ENCODE results near the gene MGAT3. TPM values are rescaled to one million over a fixed set of nuclear protein-coding genes. Genes with fewer than 3 reads are reported as not detected.
"Not testable (repeated sequence)": the region's sequence is repeated elsewhere in the genome, so short reads cannot be mapped to it uniquely, and the experiment has no call there.

Gene MGAT3, protein sequence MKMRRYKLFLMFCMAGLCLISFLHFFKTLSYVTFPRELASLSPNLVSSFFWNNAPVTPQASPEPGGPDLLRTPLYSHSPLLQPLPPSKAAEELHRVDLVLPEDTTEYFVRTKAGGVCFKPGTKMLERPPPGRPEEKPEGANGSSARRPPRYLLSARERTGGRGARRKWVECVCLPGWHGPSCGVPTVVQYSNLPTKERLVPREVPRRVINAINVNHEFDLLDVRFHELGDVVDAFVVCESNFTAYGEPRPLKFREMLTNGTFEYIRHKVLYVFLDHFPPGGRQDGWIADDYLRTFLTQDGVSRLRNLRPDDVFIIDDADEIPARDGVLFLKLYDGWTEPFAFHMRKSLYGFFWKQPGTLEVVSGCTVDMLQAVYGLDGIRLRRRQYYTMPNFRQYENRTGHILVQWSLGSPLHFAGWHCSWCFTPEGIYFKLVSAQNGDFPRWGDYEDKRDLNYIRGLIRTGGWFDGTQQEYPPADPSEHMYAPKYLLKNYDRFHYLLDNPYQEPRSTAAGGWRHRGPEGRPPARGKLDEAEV
- 10 to 100 TPM in 1 of 4 donors, 1 to 10 TPM in 3; 7.3 to 11.6 (median 9.6) TPM for total RNA-seq
- polyA plus RNA-seq = 8.7 TPM
- long read RNA-seq, donor 1, full-length matches to known transcripts = 1 of 18 reads
- long read RNA-seq, donor 1, partial matches to known transcripts = 0 of 18 reads
- long read RNA-seq, donor 1, other reads (novel, unspliced or antisense) = 17 of 18 reads
- long read RNA-seq, donor 2, full-length matches to known transcripts = 5 of 23 reads
- long read RNA-seq, donor 2, partial matches to known transcripts = 0 of 23 reads
- long read RNA-seq, donor 2, other reads (novel, unspliced or antisense) = 18 of 23 reads
- long read RNA-seq, donor 3, partial matches to known transcripts = 0 of 1 reads
- long read RNA-seq, donor 3, other reads (novel, unspliced or antisense) = 1 of 1 reads
- long read RNA-seq, donor 4, partial matches to known transcripts = 0 of 10 reads
- long read RNA-seq, donor 4, other reads (novel, unspliced or antisense) = 10 of 10 reads

DNA sequence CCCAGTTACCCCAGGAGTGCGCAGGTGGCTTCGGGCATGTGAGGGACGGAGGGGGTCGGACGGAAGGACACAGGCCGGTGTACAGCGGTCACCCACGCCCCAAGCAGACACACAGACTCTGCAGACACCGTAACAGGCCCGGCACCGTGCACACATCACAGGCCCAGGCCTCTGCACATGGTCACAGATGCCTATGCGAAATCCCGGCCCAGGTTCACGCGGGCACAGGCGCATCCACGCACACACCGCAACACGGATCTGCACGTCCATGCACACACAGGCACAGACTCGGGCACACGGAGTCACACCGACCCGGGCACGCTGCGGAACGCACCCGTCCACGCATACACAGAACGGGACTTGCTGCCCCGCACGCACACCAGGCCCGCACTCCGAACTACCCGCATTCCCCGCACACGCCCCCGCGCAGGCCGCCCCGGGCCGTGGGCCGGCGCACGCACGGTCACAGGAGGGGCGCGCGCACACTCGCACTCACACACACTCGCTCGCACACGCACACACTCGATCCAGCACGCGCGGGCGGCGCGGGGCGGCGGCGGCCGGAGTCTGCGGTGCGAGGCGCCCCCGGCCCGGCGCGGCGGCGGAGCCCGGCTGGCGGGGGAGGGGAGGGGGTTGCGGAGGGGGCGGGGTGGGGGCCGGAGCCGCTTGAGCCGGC, at the start of gene MGAT3:
Gene MGAT3, plus strand, starts transcription at position 491 of the 676 bp plus-strand sequence. CDS start 30,336 bp downstream, outside the sequence.
- Histone ChIP-seq H3K27ac (ENCODE audit: low read length) (peak within 1 kb of the TSS; percentile 25), H3K4me3 (ENCODE audit: low read length) (peak within 1 kb of the TSS; percentile 89), H3K27me3 (ENCODE audit: control insufficient read depth, insufficient read depth) (no peaks in the 10 kb centered on the region), H3K9me3 (ENCODE audit: control insufficient read depth, low read length) (no peaks in the 10 kb centered on the region), H3K4me1 (ENCODE audit: control insufficient read depth, insufficient read depth, low read length) (no peaks in the 10 kb centered on the region)
- WGBS = 28% methylated on average over 80 of the region's 80 CpGs
- ATAC-seq (peak in 1 of 2 donors; percentile 6), DNase-seq (no peak)
- intact Hi-C loops (cut with DNase I) = no loop called here

DNA sequence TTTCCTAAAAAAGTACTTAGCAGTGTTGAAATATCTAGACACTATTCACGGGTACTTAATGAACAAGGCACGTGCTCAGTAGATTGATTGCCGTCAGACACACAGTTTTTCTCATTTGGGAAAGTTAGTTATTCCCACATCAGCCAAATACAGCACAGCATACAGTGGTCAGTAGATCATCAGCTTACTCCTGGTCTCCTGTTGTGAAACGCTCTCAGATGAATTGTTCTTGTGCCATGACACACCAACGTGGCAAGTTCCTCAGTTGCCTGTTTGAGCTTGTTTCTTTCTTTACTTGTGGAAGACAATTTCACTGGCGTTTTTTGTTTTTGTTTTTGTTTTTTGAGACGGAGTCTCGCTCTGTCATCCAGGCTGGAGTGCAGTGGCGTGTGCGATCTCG, 48.6 kb upstream of the MGAT3 start:
- Histone ChIP-seq H3K4me3 (ENCODE audit: low read length) (no peak overlapping the region), H3K9me3 (ENCODE audit: control insufficient read depth, low read length) (no peaks in the 10 kb centered on the region), H3K27ac (ENCODE audit: low read length) (no peak overlapping the region), H3K27me3 (ENCODE audit: control insufficient read depth, insufficient read depth) (no peaks in the 10 kb centered on the region), H3K4me1 (ENCODE audit: control insufficient read depth, insufficient read depth, low read length) (no peaks in the 10 kb centered on the region)
- ATAC-seq (no peak), DNase-seq (no peak)
- intact Hi-C loops (cut with DNase I) = loop anchor here in 3 of 4 donors (10.0 kb wide), 2 partner anchors 107 to 117 kb away; partner anchors contain the start of gene ATF4 (in 1 of the 3)
- 83% methylated on average over 11 of the region's 11 CpGs for WGBS

DNA sequence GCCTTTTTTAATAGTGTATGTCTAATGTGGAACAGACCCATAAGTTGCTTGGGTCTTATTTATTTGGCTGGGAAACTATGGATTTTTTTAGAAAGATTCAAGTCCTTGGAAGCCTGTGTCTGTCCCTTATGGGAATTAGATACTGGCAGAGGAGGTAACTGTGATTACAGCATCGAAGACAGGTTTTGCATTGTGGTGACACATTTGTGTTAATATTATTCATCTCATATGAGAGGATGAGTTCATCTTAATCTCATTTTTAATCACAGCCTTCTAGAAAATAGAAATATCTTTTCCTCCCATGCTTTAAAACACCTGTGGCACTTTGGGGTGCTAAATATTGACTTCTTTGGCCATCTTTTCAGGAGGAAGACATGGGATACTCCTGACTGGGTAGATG, 48.0 kb upstream of the MGAT3 start:
- intact Hi-C loops (cut with DNase I) = loop anchor here in 3 of 4 donors (10.0 kb wide), 2 partner anchors 106 to 116 kb away; partner anchors contain the start of gene ATF4 (in 1 of the 3)
- no peak overlapping the region for H3K27ac ChIP-seq (ENCODE audit: low read length)
- no peaks in the 10 kb centered on the region for H3K9me3 ChIP-seq (ENCODE audit: control insufficient read depth, low read length)
- ATAC-seq (no peak), DNase-seq (no peak)
- WGBS = 50% methylated on average over 1 of the region's 1 CpG
- H3K4me3 ChIP-seq (ENCODE audit: low read length) = no peak overlapping the region
- H3K27me3 ChIP-seq (ENCODE audit: control insufficient read depth, insufficient read depth) = no peaks in the 10 kb centered on the region
- no peaks in the 10 kb centered on the region for H3K4me1 ChIP-seq (ENCODE audit: control insufficient read depth, insufficient read depth, low read length)

DNA sequence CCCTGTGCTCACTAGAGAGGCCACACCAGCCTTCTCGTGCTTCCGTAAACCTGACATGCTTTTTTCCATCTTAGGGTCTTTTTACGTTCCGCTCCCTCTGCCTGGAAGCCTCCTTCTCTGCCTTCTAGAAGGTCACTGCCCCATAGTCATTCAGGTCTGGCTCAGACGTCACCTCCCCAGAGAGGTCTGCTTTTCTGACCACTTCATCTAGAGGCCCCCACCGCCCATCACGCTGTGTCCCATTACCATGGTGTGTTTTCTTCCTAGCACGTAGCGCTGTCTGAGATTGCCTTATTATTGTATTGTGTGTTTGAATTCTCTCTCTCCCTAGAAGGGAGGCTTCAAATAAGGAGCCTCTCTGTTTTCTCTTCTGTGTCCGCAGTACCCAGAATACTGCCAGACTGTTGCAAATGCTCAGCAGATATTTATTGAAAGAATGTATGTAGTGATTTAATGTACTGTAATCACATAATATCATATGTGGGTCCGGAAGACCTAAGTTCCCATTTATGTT, 47.2 kb upstream of the MGAT3 start:
- intact Hi-C loops (cut with DNase I) = loop anchor here in 3 of 4 donors (10.0 kb wide), 2 partner anchors 105 to 115 kb away; partner anchors contain the start of gene ATF4 (in 1 of the 3)
- ATAC-seq = no peak
- Histone ChIP-seq H3K4me1 (ENCODE audit: control insufficient read depth, insufficient read depth, low read length) (no peaks in the 10 kb centered on the region), H3K27ac (ENCODE audit: low read length) (no peak overlapping the region), H3K9me3 (ENCODE audit: control insufficient read depth, low read length) (no peaks in the 10 kb centered on the region), H3K4me3 (ENCODE audit: low read length) (no peak overlapping the region), H3K27me3 (ENCODE audit: control insufficient read depth, insufficient read depth) (no peaks in the 10 kb centered on the region)
- 88% methylated on average over 11 of the region's 11 CpGs for WGBS
- no peak for DNase-seq

DNA sequence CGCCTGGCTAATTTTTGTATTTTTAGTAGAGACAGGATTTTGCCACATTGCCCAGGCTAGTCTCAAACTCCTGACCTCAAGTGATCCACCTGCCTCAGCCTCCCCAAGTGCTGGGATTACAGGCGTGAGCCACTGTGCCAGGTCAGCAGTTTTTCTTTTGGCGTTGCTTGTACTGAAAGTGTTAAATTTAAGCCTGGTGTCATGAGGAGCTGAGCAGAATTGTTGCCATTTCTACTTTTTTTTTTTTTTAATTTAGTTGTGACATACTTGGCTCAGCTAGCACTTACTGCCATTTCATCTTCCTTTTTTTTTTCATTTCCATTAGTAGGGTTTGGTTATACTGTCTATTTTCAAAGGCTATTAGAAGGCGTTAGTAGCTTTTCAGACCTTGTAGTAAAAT, 46.5 kb upstream of the MGAT3 start:
- Histone ChIP-seq H3K4me1 (ENCODE audit: control insufficient read depth, insufficient read depth, low read length) (peaks cover 4% of the 10 kb centered on the region), H3K4me3 (ENCODE audit: low read length) (no peak overlapping the region), H3K9me3 (ENCODE audit: control insufficient read depth, low read length) (no peaks in the 10 kb centered on the region), H3K27ac (ENCODE audit: low read length) (no peak overlapping the region), H3K27me3 (ENCODE audit: control insufficient read depth, insufficient read depth) (no peaks in the 10 kb centered on the region)
- DNase-seq (no peak), ATAC-seq (no peak)
- WGBS = 86% methylated on average over 4 of the region's 4 CpGs
- intact Hi-C loops (cut with DNase I) = no loop called here

DNA sequence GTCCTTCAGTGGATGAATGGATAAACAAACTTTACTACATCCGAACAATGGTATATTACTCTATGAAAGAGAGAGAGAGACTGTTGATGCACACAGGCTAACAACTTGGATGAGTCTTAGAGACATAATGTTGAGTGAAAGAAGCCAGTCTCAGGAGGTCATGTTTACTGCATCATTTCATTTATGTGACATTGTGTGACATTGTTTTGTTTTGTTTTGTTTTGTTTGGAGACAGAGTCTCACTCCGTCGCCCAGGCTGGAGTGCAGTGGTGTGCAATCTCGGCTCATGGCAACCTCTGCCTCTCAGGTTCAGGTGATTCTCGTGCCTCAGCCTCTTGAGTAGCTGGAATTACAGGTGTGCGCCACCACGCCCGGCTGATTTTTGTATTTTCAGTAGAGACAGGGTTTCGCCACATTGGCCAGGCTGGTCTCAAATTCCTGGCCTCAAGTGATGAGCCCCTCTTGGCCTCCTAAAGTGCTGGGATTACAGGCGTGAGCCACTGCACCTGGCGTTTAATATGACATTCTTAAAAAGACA, 44.9 kb upstream of the MGAT3 start:
- H3K9me3 ChIP-seq (ENCODE audit: control insufficient read depth, low read length); H3K4me1 ChIP-seq (ENCODE audit: control insufficient read depth, insufficient read depth, low read length); H3K4me3 ChIP-seq (ENCODE audit: low read length); H3K27ac ChIP-seq (ENCODE audit: low read length); ATAC-seq; intact Hi-C loops (cut with DNase I); H3K27me3 ChIP-seq (ENCODE audit: control insufficient read depth, insufficient read depth): not testable (repeated sequence)
- peak in 1 of 3 donors; percentile 12 for DNase-seq
- WGBS = 90% methylated on average over 11 of the region's 11 CpGs

DNA sequence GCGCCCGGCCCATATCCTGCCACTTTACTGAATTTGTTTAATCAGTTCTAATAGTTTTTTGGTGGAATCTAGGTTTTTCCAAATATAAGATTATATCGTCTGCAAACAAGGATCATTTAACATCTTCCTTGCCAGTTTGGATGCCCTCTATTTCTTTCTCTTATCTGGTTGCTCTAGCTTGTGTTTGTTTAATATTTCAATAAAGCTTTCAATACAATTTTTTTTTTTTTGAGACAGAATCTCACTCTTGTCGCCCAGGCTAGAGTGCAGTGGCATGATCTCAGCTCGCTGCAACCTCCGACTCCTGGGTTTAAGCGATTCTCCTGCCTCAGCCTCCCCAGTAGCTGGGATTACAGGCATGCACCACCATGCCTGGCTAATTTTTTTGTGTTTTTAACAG, 43.6 kb upstream of the MGAT3 start:
- H3K27ac ChIP-seq (ENCODE audit: low read length); H3K9me3 ChIP-seq (ENCODE audit: control insufficient read depth, low read length); intact Hi-C loops (cut with DNase I); ATAC-seq; H3K4me3 ChIP-seq (ENCODE audit: low read length); H3K4me1 ChIP-seq (ENCODE audit: control insufficient read depth, insufficient read depth, low read length); H3K27me3 ChIP-seq (ENCODE audit: control insufficient read depth, insufficient read depth): not testable (repeated sequence)
- WGBS = 92% methylated on average over 7 of the region's 7 CpGs
- peak in 1 of 3 donors; percentile 29 for DNase-seq

DNA sequence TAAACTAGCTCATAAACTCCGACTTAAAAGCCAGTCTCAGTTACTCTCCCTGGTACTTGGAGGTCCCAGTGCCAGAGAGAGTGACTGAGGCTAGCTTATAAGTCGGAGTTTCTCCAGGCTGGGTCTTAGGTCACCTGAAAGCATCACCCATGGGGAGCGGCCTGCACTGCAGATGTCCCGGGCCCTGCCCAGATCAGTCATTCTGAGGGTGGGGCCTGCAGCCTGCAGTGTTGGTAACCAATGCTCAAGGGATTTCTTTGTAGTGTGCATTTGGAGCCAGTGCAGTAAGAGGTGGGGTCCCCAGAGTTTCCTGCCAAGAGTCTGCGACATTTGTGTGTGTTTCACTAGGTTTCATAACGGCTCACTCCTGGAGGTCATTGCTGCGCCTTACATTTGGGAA, 42.4 kb upstream of the MGAT3 start:
- WGBS = 85% methylated on average over 7 of the region's 7 CpGs
- H3K27ac ChIP-seq (ENCODE audit: low read length) = no peak overlapping the region
- peaks cover 6% of the 10 kb centered on the region for H3K4me1 ChIP-seq (ENCODE audit: control insufficient read depth, insufficient read depth, low read length)

DNA sequence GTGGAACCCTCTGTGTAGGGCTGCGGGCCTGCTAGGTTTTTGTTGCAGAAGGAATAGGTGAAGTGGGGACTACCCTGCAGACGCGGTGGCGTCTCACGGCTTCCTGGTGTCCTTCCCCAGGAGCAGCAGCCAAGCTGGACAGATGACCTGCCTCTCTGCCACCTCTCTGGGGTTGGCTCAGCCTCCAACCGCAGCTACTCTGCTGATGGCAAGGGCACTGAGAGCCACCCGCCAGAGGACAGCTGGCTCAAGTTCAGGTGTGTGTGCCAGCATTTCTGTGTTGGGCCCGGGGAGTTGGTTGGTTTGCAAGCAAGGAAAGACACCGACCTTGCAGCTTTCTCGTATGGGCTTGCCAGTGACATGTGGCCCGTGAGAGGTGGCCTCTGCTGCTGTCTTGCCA, 41.9 kb upstream of the MGAT3 start:
- H3K9me3 ChIP-seq (ENCODE audit: control insufficient read depth, low read length) = no peaks in the 10 kb centered on the region
- H3K27me3 ChIP-seq (ENCODE audit: control insufficient read depth, insufficient read depth) = no peaks in the 10 kb centered on the region
- ATAC-seq (peak; percentile 64 to 83), DNase-seq (peak; percentile 50 to 84 (median 81))
- 68% methylated on average over 11 of the region's 11 CpGs for WGBS
- H3K4me3 ChIP-seq (ENCODE audit: low read length) = no peak overlapping the region
- peaks cover 6% of the 10 kb centered on the region for H3K4me1 ChIP-seq (ENCODE audit: control insufficient read depth, insufficient read depth, low read length)
- no peak overlapping the region for H3K27ac ChIP-seq (ENCODE audit: low read length)
- intact Hi-C loops (cut with DNase I) = no loop called here

More for the DNA sequence above, 42.4 kb upstream of the MGAT3 start:
- DNase-seq (peak in 1 of 3 donors; percentile 30), ATAC-seq (peak in 1 of 2 donors; percentile 29)
- H3K27me3 ChIP-seq (ENCODE audit: control insufficient read depth, insufficient read depth) = no peaks in the 10 kb centered on the region
- no peak overlapping the region for H3K4me3 ChIP-seq (ENCODE audit: low read length)
- intact Hi-C loops (cut with DNase I) = no loop called here
- no peaks in the 10 kb centered on the region for H3K9me3 ChIP-seq (ENCODE audit: control insufficient read depth, low read length)

DNA sequence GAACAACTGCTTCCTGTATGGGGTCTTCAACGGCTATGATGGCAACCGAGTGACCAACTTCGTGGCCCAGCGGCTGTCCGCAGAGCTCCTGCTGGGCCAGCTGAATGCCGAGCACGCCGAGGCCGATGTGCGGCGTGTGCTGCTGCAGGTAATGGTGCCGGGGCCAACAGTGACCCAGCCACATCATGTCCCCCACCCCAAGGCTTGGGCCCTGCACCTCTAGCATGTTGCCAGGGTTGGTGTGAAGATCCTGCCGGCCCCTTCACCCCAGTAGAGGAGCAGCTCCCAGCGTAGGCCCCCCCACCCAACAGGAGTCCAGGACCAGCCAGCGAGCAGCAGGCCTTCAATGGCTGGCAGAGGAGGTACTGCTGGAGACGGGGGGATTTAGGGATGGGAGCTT, 41.3 kb upstream of the MGAT3 start:
- intact Hi-C loops (cut with DNase I) = no loop called here
- no peak for DNase-seq
- WGBS = 96% methylated on average over 16 of the region's 16 CpGs
- ATAC-seq = no peak
- no peak overlapping the region for H3K27ac ChIP-seq (ENCODE audit: low read length)
- H3K4me1 ChIP-seq (ENCODE audit: control insufficient read depth, insufficient read depth, low read length) = peaks cover 6% of the 10 kb centered on the region
- H3K27me3 ChIP-seq (ENCODE audit: control insufficient read depth, insufficient read depth) = no peaks in the 10 kb centered on the region
- no peak overlapping the region for H3K4me3 ChIP-seq (ENCODE audit: low read length)
- H3K9me3 ChIP-seq (ENCODE audit: control insufficient read depth, low read length) = no peaks in the 10 kb centered on the region
